IMR-90 (cell line): ENCODE measurements around the gene DCUN1D3.

Source experiments
- BHLHE40 ChIP-seq: fragments of 150-350 bp; IDR thresholded peaks from 2 replicates; pipeline ENCODE4 v1.6.1; 2016; ENCODE audit warnings: mild to moderate bottlenecking, low read depth, low read length
- CEBPB ChIP-seq: IDR thresholded peaks from 2 replicates; pipeline ENCODE4 v1.6.1; 2012; ENCODE audit warnings: low read depth, low read length, improper control_type of control experiment
- CHD1 ChIP-seq: IDR thresholded peaks from 2 replicates; pipeline ENCODE4 v1.6.1; 2012; ENCODE audit warnings: low read depth, low read length, improper control_type of control experiment
- ELK1 ChIP-seq: fragments of 150-350 bp; IDR thresholded peaks from 2 replicates; pipeline ENCODE4 v1.6.1; 2016; ENCODE audit warnings: low read depth, mild to moderate bottlenecking, low read length, moderate library complexity, borderline replicate concordance
- FOS ChIP-seq: fragments of 150-350 bp; IDR thresholded peaks from 2 replicates; pipeline ENCODE4 v1.6.1; 2016; ENCODE audit warnings: low read depth, low read length
- MAZ ChIP-seq: IDR thresholded peaks from 2 replicates; pipeline ENCODE4 v1.6.1; 2012; ENCODE audit warnings: low read depth, mild to moderate bottlenecking, low read length, improper control_type of control experiment, moderate library complexity, borderline replicate concordance
- MXI1 ChIP-seq: IDR thresholded peaks from 2 replicates; pipeline ENCODE4 v1.6.1; 2012; ENCODE audit warnings: low read depth, mild to moderate bottlenecking, low read length, moderate library complexity, borderline replicate concordance
- POLR2A ChIP-seq: IDR thresholded peaks from 2 replicates; pipeline ENCODE4 v1.6.1; 2012; ENCODE audit warnings: mild to moderate bottlenecking, low read depth, low read length
- RAD21 ChIP-seq: IDR thresholded peaks from 2 replicates; pipeline ENCODE4 v1.6.1; 2012; ENCODE audit warnings: low read length, improper control_type of control experiment
- RCOR1 ChIP-seq: IDR thresholded peaks from 2 replicates; pipeline ENCODE4 v1.6.1; 2012; ENCODE audit warnings: mild to moderate bottlenecking, low read length, improper control_type of control experiment; ENCODE audit not compliant: insufficient replicate concordance
- RFX5 ChIP-seq: IDR thresholded peaks from 2 replicates; pipeline ENCODE4 v1.8.0; 2012; ENCODE audit warnings: low read depth, mild to moderate bottlenecking, low read length, moderate library complexity
- SMC3 ChIP-seq: fragments of 150-350 bp; IDR thresholded peaks from 2 replicates; pipeline ENCODE4 v1.6.1; 2016; ENCODE audit warnings: low read depth, mild to moderate bottlenecking, antibody characterized with exemption, low read length, moderate library complexity
- USF2 ChIP-seq: fragments of 150-350 bp; IDR thresholded peaks from 2 replicates; pipeline ENCODE4 v1.6.1; 2017; ENCODE audit warnings: mild to moderate bottlenecking, antibody characterized with exemption, low read length, low read depth
- TF ChIP-seq, protein P1 (sequence below): conservative IDR thresholded peaks from 2 replicates; pipeline ENCODE4 v1.5.1; 2012; ENCODE audit warnings: mild to moderate bottlenecking, low read depth, low read length, improper control_type of control experiment

GRCh38 chr16:20822521-20823325 is 77.4 kb downstream of the DCUN1D3 start:
- no peak for TF ChIP-seq USF2
- TF ChIP-seq RAD21 = no peak
- TF ChIP-seq SMC3 = no peak
- no peak for TF ChIP-seq ELK1
- TF ChIP-seq, protein P1, sequence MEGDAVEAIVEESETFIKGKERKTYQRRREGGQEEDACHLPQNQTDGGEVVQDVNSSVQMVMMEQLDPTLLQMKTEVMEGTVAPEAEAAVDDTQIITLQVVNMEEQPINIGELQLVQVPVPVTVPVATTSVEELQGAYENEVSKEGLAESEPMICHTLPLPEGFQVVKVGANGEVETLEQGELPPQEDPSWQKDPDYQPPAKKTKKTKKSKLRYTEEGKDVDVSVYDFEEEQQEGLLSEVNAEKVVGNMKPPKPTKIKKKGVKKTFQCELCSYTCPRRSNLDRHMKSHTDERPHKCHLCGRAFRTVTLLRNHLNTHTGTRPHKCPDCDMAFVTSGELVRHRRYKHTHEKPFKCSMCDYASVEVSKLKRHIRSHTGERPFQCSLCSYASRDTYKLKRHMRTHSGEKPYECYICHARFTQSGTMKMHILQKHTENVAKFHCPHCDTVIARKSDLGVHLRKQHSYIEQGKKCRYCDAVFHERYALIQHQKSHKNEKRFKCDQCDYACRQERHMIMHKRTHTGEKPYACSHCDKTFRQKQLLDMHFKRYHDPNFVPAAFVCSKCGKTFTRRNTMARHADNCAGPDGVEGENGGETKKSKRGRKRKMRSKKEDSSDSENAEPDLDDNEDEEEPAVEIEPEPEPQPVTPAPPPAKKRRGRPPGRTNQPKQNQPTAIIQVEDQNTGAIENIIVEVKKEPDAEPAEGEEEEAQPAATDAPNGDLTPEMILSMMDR = no peak
- TF ChIP-seq BHLHE40 = no peak
- no peak for TF ChIP-seq RCOR1
- TF ChIP-seq POLR2A = no peak
- no peak for TF ChIP-seq RFX5
- no peak for TF ChIP-seq MXI1
- TF ChIP-seq CEBPB = no peak
- TF ChIP-seq FOS = no peak
- no peak for TF ChIP-seq MAZ
- TF ChIP-seq CHD1 = no peak
